Stimulated activated CD4-positive, alpha-beta T cell treated with anti-CD3 and anti-CD28 coated beads, Interleukin-2, amount 100 ng/mL, for 4 hours (primary cell): Measurements from ENCODE around the gene SCYGR2.
"Not testable (repeated sequence)": the region's sequence is repeated elsewhere in the genome, so short reads cannot be mapped to it uniquely, and the experiment has no call there.

Source experiments
- DNase-seq: peaks from one replicate; pipeline ENCODE4 v3.0.0-alpha.2; 2020; ENCODE audit warnings: low read depth

The SCYGR2 gene, protein sequence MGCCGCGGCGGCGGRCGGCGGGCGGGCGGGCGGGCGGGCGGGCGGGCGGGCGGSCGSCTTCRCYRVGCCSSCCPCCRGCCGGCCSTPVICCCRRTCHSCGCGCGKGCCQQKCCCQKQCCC

DNA sequence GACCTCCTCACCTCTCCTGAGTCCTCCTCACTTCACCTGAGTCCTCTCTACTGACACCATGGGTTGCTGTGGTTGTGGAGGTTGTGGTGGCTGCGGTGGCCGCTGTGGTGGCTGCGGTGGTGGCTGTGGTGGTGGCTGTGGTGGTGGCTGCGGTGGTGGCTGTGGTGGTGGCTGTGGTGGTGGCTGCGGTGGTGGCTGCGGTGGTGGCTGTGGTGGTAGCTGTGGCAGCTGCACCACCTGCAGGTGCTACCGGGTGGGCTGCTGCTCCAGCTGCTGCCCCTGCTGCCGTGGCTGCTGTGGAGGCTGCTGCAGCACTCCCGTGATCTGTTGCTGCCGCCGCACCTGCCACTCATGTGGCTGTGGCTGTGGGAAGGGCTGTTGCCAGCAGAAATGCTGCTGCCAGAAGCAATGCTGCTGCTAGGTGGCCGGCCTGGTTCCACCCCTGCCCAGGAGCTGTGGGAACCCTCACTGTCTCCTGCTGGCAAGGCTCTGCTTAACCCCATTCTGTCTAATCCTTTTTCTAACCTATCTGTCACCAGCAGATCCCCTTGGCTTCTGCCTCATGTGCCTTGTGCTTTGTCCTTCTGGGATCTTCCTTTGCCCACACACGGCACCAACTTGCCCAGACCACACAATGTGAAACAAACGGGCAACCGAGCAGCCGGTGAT lies at the start of gene SCYGR2:
Gene SCYGR2, plus strand, starts transcription at position 59 of the 669 bp plus-strand sequence. Its CDS starts 0 bp downstream, at position 59.
- DNase-seq = not testable (repeated sequence)

DNA sequence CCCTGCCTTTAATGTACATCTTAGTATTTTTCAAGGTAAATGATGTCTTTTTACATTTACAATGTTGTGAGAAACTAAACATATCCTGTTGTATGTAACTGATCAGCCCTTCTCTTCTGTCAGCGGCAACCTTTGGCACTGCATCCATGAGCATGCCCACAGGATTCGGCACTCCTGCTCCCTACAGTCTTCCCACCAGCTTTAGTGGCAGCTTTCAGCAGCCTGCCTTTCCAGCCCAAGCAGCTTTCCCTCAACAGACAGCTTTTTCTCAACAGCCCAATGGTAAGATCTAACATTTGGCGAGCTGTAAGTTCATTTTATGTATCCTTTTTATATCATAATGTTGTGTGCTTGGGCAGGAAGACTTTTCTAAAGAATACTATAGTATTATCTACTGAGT lies 46.9 kb upstream of the SCYGR2 start:
- no peak for DNase-seq

DNA sequence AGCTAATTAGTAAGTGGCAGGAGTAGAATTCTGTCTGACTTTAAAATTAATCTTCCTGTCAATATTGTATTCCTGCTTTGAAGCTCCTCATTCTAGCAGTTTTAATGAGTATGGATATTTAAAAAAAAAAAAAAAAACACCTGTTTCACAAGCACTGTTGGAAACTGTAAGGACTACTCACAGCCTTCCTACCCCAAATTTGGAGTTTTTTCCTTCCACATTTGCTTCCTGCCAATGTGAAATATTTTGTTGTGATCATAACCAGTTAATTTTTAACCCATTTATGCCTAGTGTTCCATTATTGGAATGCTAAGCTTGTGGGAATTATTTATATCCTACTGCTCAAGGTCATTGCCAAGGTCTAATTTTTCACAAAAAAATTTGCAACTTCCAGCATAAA lies 36.1 kb upstream of the SCYGR2 start:
- no peak for DNase-seq

DNA sequence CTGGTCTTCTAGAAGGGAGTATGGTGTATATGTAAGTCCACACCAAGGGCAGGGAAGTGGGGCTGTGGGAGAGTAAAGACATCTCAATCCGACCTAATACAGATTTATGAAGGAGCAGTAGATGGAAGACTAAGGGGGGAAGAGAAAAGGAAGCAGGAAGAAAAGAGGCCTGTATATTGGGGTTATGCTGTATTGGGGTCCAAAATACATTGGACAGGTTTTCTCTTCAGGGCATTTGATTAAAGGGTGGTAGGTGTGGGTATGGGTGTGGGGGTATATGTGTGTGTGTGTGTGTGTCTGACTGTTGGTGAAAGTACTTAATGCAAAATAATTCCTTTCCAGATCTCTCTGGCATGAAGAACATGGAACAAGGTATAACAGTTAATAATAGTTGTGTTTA lies 33.6 kb upstream of the SCYGR2 start:
- no peak for DNase-seq

DNA sequence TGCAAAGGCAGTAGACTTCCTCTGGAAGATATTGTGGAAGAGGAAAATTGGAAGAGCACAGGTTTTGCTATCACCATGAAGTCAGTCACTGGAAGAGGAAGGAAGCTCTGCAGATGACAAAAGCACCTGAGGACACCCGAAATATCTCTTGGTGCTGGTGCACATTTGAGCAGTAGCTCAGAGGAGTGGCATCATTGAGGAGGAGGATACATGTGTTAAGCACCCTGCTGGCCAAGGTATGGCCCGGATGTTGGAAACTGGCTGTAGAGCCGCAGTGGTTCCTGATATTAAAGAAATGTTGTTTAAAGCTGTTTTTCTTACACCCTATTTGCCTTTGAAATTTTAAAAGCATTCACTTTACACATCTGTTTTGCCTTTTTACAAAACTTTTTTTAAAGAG lies 32.7 kb upstream of the SCYGR2 start:
- no peak for DNase-seq

DNA sequence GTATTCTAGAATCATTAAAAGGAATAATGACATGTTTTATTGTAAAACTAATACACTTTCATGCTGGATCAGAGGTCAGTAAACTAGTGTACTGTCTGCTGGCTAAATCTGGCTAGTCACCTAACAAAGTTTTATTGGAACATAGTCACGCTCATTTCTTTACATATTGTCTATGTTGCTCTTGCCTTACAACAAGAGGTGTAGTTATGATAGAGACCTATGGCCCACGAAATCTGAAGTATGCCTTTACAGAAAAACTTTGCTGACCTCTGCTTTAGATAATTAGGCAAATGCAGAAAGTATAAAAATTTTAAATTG lies 29.9 kb upstream of the SCYGR2 start:
- DNase-seq = no peak

DNA sequence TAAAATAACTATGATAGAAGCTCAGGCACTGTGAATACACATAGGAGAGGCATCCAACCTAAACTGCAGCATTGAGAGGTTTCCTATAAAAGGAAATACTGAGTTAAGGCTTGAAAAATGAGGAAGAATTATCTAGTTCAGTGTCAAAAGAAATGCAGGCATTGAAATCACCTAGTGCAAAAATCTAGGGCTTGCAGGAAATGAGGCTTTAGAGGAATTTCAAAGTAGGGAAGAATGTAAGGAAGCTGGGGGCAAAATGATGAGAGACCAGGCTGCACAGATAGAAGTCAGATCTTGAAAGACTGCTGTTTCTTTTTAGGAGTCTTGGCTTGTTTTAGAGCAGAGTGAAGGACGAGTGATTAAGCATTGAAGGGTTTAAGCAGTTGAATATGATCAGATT lies 28.1 kb upstream of the SCYGR2 start:
- DNase-seq = no peak

DNA sequence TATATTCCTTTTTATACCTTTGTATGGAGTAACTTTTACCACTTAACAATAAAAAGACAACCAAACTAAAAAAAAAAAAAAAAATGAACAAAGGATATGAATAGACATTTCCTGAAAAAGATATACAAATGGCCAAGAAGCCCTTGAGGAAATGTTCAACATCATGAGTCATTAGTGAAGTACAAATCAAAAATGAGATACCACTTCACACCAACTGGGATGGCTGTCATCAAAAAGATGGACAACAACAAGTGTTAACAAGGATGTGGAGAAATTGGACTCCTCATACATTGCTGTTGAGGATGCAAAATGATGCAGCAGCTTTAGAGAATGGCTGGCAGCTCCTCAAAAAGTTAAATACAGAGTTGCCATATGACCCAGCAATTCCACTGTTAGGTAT lies 22.6 kb upstream of the SCYGR2 start:
- DNase-seq = no peak

DNA sequence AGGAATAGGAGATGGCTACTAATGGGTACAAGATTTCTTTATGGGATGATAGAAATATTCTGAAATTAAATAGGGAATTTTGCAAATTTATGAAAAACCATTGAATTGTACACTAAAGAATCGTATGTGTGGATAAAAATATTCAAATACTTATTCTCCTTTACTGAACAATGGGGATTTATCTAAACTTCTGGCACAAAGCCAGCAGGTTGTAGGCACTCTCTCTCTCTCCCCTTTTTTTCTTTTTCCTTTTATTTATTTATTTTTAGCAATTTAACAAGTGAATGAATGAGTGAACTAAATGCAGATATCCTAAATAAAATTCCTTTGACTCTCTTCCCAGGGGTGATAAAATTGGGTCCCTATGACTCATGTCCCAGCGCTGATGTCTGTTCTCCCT lies 21.9 kb upstream of the SCYGR2 start:
- DNase-seq = no peak

DNA sequence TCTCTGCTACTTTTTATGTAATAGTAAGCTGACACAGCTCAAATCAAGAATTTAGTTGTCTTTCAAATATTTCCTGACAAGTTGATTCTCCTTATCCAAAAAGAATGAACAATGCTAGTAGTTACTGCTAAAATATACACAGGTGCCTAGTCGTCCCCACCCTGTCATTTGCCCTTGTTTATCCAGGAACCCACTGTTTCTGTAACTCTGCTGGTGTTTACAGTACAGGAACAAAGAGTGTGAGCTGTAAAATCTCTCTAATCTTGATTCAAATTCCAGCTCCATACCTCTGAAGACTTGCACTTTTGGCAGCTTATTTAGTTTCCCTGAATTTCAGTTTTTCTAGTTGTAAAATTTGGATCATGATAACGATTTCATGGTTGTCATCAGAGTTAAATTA lies 21.1 kb upstream of the SCYGR2 start:
- no peak for DNase-seq

DNA sequence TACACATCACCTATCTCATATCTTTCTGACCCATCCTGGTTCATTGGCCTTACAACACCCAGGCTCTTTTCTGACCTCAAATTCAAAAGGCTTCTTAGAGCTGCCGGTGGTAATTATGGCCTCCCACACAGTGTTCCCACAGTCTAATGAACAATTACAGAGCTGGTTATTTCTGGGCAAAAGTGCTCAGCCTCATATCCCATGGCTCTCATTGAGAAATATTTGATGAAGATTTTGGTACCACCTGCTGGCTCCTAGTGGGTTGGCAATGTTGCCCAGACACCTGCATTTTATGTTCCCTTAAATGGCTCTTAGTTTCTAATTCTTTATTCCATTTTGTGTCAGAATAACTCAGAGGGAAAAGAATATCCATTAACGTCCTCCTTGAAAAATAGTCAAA lies 20.1 kb upstream of the SCYGR2 start:
- DNase-seq = no peak

DNA sequence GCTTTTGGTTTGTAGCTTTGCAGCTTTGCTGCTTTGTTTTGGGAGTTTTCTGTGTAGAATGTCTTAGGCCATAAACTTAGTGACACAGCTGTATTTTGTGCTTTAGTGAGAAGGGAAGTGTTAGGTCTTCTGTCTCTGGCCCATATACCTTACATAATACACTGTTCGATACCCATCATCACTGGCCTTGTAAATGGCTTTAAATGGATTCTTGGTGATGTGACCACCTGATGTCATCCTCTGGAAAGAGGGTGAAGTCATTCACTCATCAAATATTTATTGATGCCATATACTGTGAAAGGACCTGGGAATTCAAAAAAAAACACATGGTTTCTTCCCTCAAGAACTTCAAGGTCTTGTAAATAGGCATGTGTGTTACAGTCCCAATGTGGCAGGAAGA lies 18.9 kb upstream of the SCYGR2 start:
- no peak for DNase-seq

DNA sequence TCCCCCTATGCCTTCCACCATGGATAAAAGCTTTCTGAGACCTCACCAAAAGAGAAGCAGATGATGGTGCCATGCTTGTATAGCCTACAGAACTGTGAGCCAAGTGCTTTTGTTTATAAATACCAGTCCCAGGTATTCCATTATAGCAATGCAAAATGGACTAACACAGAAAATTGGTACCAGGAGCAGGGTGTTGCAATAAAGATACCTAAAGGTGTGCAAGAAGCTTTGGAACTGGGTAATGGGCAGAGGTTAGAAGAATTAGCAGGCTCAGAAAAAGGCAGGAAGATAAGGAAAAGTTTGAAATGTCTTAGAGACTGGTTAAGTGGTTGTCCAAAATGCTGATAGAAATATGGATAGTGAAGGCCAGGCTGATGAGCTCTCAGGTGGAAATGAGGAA lies 16.3 kb upstream of the SCYGR2 start:
- no peak for DNase-seq

DNA sequence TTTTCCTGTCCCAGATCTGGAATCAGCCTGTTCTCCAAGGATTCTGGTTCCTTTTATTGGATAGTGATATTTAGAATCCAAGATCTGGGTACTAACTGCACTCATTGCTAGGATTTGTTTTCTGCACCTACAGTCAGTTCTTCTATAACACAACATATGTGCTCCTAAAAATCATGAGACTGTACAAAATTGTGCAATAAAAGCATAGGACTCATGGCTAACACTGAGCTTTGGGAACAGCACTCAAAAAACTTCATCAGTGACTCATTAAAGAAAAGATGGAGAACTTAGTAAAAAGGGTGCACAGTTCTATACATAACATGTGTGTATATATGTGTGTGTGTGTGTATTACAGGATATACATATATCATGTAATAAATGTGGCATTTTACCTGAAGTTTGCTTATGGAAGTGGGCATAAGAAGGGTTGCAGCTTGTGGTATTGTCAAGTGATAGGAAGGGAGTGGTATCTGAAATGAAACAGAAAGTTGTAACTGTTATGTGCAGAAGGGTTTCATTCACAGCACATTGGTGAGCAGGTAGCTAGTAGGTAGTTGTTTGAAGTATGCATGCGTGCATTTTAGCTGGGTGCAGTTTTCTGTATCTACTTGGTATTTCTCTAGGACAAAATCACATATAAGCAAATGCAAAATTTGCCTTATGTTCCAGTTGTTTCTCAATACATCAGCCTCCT lies 5.9 kb upstream of the SCYGR2 start:
- no peak for DNase-seq

DNA sequence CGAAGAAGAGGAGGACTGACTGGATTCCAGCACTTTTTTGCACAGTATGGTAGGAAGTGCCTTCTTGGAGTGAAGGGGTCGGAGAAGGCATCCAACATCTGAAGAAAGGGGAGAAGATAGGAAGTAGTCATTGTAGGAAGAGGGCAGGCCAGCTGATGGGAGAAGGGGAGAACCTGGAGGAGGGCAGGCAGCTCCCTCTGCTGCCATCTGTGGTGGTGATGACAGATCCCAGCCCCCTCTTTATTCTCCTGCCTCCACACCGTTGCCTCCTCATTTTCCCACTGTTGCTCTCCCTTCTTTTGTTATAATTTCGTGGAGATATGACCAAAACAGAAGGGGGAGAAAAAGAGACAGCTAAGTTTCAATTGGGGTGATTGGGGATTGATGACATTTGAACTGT lies 2.9 kb upstream of the SCYGR2 start:
- no peak for DNase-seq

DNA sequence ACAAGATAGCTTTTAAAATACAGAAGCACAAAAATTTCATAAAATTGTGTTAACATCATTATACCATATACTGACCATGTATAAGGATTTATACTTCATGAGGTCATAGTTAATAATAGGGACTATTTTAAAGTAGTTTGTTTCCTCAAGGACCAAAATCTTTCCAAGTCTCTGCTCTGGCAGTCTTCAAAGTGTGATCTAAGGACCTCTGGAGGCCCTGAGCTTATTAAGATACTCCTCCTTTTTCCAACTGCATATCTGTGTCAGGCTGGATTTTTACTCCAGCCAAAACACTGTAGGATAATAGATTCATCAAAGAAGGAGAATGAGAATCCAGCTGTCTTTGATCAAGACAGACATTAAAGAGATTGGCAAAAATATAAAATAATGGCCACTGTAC lies 1.7 kb upstream of the SCYGR2 start:
- no peak for DNase-seq

DNA sequence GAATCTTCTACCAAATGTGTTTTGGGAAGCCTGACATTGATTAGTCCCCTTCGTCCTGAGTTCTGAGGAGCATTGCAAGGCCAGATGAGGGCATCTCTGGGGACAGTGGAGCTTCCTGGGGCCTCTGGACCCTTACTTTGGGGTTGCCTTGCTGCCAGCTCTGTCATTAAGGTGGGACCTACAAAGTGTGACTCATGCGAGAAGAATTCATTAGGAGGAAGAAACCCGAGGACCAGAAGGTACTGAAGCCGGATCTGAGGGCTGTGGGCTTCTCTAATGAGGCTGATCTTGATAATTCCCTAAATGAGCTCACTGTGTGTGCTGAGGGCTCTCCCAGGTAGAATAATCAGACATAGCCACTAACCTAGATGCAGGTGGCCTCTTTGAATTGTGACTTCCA lies 695 bp upstream of the SCYGR2 start:
- DNase-seq = no peak

DNA sequence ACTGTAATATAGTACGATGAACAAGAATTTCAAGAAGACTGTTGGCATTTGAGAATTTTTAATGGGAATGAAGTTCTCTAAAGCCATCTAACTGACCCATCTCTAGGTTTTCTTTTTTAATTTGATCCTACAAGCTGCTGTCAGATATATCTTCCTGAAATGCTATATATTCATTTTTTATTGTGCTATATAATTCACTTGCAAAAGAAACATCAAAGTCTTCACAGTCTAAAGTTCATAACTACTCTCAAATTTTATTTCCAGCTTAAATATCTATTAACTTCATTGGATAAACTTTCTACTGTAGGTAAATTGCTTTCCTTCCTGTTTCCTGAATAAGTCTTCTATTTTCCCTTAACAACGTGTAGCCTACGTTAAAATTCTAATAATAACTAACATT lies 3.7 kb downstream of the SCYGR2 start:
- DNase-seq = no peak

DNA sequence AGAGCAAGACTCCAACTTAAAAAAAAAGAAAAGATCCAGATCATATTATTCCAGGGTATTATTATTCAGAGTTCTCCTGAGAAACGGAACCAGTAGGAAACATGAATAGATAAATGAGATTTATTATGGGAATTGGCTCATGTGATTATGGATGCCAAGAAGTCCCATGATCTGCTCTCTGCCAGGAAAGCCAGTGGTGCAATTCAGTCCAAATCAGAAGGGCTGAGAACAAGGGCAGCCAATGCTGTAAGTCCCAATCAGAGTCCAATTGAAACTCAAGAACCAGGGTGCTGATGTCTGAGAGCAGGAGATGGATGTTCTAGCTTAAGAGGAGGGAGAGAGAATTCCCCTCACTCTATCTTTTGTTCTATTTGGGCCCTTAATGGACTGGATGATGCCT lies 7.8 kb downstream of the SCYGR2 start:
- DNase-seq = no peak

DNA sequence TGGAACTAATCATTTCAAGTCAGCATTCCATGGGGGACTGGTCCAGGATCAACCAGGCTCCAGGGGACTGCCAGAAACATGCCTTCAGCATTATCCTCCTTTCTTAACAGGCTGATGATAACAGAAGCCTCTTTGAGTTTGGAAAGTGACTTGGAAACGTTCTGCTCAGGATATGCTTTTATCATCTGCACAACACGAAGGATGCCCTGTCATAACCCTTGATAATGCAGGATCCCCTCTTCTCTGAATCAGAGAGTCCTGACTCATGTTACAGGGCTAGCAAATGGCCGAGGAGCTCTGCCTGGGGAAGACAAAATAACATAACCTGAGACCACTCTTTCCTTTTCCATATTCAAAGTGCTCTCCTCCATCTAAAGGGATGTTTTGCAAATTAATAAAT lies 9.2 kb downstream of the SCYGR2 start:
- DNase-seq = no peak

DNA sequence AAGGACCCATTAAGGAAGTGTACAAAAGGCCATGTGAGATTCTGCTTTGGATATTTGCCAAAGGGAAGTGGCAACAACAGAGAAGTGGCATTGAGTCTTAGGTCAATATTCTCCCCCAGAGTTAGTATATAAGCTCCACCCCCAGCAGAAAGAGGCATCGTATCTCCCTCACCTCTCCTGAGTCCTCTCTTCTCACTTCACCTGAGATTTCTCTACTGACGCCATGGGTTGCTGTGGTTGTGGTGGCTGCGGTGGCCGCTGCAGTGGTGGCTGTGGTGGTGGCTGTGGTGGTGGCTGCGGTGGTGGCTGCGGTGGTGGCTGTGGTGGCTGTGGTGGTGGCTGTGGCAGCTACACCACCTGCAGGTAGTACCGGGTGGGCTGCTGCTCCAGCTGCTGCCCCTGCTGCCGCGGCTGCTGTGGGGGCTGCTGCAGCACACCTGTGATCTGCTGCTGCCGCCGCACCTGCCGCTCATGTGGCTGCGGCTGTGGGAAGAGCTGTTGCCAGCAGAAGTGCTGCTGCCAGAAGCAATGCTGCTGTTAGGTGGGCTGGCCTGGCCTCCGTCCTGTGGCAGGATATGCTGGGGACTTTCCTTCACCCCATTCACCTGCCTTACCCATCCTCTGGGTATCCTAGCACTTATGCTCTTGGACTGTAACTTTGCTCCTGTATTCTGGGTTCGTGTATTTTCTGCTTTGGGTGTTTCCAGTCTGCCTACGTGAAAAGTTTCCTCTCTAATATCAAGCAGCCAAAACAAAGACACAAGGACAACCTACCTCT lies 10.1 kb downstream of the SCYGR2 start:
- no peak for DNase-seq

DNA sequence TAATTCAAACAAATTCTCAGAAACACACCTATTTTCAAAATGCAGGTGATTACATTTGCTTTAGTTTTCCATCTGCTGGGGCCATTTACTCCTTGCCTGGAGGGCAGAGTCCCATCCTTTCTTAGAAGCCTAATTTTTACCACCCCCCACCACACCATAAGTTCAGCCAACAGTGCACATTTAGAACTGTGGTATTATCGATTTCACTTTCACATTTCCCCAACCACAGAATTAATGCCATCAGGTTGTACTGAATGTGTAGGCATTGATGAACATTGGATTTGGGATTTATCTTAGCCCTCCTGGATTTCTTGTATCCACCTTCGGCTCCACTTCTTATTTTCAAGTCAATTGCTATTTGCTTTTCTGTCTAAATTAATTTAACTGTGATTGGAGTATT lies 11.4 kb downstream of the SCYGR2 start:
- no peak for DNase-seq

DNA sequence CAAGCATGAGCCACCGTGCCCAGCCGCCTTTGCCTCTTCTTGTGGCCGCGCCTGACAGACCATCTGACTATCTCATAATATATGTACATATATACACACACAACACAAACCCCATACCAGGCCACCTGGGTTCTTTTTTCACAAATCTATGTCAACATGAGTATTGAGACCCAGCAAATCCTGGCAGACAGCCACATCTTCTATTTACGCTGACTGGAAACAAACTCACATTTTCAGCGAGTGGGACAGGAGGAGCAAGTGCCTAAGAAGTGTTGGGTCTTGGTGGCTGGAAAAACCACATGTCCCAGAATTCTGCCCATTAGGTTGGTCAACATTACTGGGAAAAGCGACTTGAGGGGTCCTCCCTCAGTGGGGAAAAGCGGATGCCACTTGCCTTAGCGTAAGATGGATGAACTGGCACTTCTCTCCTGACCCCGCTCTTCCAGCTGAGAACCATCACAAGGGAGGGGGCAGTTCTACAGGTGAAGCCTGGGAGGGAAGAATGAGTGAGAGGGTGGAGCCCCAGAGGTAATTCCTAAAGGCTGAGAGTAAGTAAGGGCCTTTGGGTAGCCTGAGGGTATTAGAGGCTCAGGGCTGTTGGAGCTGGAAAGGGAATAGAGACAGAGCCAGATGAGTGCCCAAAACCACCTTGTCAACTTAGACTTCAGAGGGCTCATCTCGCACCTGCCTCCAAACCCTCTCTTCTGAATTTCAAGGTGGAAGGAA lies 14.0 kb downstream of the SCYGR2 start:
- DNase-seq = no peak
